Neural crest cell (in vitro differentiated cells): ENCODE measurements around the gene S100G. TPM values are rescaled to one million over a fixed set of nuclear protein-coding genes. Genes with fewer than 3 reads are reported as not detected.

Experiments
- DNase-seq: peaks from one replicate; pipeline ENCODE4 v3.0.0; 2021; ENCODE audit warnings: low read depth, mixed read lengths, low spot score
- H3K27ac Mint-ChIP-seq: one replicate; pipeline ENCODE4 v1.8.0; 2021; ENCODE audit warnings: mild to moderate bottlenecking, mixed read lengths; ENCODE audit not compliant: unreplicated experiment
- H3K27me3 Mint-ChIP-seq: 2 replicates; pipeline ENCODE4 v1.8.0; 2021; ENCODE audit warnings: low read depth, mild to moderate bottlenecking, mixed read lengths
- H3K36me3 Mint-ChIP-seq: 2 replicates; pipeline ENCODE4 v1.8.0; 2021; ENCODE audit warnings: low read depth, mild to moderate bottlenecking, mixed read lengths
- H3K4me1 Mint-ChIP-seq: 2 replicates; pipeline ENCODE4 v1.8.0; 2021; ENCODE audit warnings: mixed read lengths
- H3K4me3 Mint-ChIP-seq: one replicate; pipeline ENCODE4 v1.8.0; 2021; ENCODE audit warnings: mild to moderate bottlenecking, mixed read lengths
- H3K9me3 Mint-ChIP-seq: 2 replicates; pipeline ENCODE4 v1.8.0; 2021; ENCODE audit warnings: mixed read lengths
- CTCF ChIP-seq: fragments of 200-600 bp; sonication (generic); conservative IDR thresholded peaks from 2 replicates; pipeline ENCODE4 v1.5.0; 2021; ENCODE audit warnings: antibody characterized with exemption, mild to moderate bottlenecking
- total RNA-seq: library from RNA; stranded (reverse); gene quantifications from 2 replicates; pipeline ENCODE4 v1.2.1, GENCODE V29; 2021

Gene S100G
- total RNA-seq, 1 donor from 2014 or later = not detected

GRCh38 chrX:16671005-16671404, 21.0 kb downstream of the S100G start:
- H3K36me3 Mint-ChIP-seq = peaks cover 25% of the 10 kb centered on the region
- no peak overlapping the region for H3K4me3 Mint-ChIP-seq
- no peak overlapping the region for H3K27ac Mint-ChIP-seq
- peaks cover 4% of the 10 kb centered on the region for H3K4me1 Mint-ChIP-seq
- no peaks in the 10 kb centered on the region for H3K27me3 Mint-ChIP-seq
- no peaks in the 10 kb centered on the region for H3K9me3 Mint-ChIP-seq
- no peak for DNase-seq
- TF ChIP-seq CTCF = peak; percentile 60

- Mint-ChIP-seq H3K36me3 (peaks cover 22% of the 10 kb centered on the region), H3K27ac (peak overlapping the region; percentile 86), H3K4me3 (no peak overlapping the region), H3K9me3 (no peaks in the 10 kb centered on the region), H3K27me3 (no peaks in the 10 kb centered on the region), H3K4me1 (peaks cover 4% of the 10 kb centered on the region)
- DNase-seq = no peak
- no peak for TF ChIP-seq CTCF
Measured at GRCh38 chrX:16678689-16679088, 28.7 kb downstream of the S100G start.

- no peaks in the 10 kb centered on the region for H3K9me3 Mint-ChIP-seq
- no peak for DNase-seq
- no peak overlapping the region for H3K27ac Mint-ChIP-seq
- peaks cover 4% of the 10 kb centered on the region for H3K4me1 Mint-ChIP-seq
- H3K27me3 Mint-ChIP-seq = no peaks in the 10 kb centered on the region
- no peak for TF ChIP-seq CTCF
- no peak overlapping the region for H3K4me3 Mint-ChIP-seq
- H3K36me3 Mint-ChIP-seq = peaks cover 13% of the 10 kb centered on the region
Measured at GRCh38 chrX:16683007-16683664, 33.2 kb downstream of the S100G start.

GRCh38 chrX:16687514-16687913, 37.6 kb downstream of the S100G start:
- no peaks in the 10 kb centered on the region for H3K9me3 Mint-ChIP-seq
- no peak for TF ChIP-seq CTCF
- H3K4me3 Mint-ChIP-seq = no peak overlapping the region
- H3K27me3 Mint-ChIP-seq = no peaks in the 10 kb centered on the region
- no peaks in the 10 kb centered on the region for H3K4me1 Mint-ChIP-seq
- peaks cover 7% of the 10 kb centered on the region for H3K36me3 Mint-ChIP-seq
- DNase-seq = no peak
- H3K27ac Mint-ChIP-seq = no peak overlapping the region

GRCh38 chrX:16695079-16695676, 45.2 kb downstream of the S100G start:
- DNase-seq = peak; percentile 80
- peaks cover 24% of the 10 kb centered on the region for H3K36me3 Mint-ChIP-seq
- no peaks in the 10 kb centered on the region for H3K27me3 Mint-ChIP-seq
- peak; percentile 95 for TF ChIP-seq CTCF
- no peaks in the 10 kb centered on the region for H3K9me3 Mint-ChIP-seq
- H3K27ac Mint-ChIP-seq = no peak overlapping the region
- H3K4me1 Mint-ChIP-seq = peaks cover 3% of the 10 kb centered on the region
- no peak overlapping the region for H3K4me3 Mint-ChIP-seq
